ENCODE results near the gene AKAP7.
"Not testable (repeated sequence)": the region's sequence is repeated elsewhere in the genome, so short reads cannot be mapped to it uniquely, and the experiment has no call there.

The AKAP7 gene

GRCh38 chr6:131257104-131257503 lies 121.8 kb downstream of the AKAP7 start:
- FAIRE-seq: no peak

- no peak for FAIRE-seq
Observed at GRCh38 chr6:131258010-131258652, 122.9 kb downstream of the AKAP7 start.

- no peak for FAIRE-seq
Observed at GRCh38 chr6:131258816-131259476, 123.7 kb downstream of the AKAP7 start.

- FAIRE-seq: not testable (repeated sequence)
Observed at GRCh38 chr6:131260960-131261359, 125.7 kb downstream of the AKAP7 start.

GRCh38 chr6:131262060-131262459 lies 126.8 kb downstream of the AKAP7 start:
- FAIRE-seq: no peak

- FAIRE-seq: no peak
Observed at GRCh38 chr6:131265939-131266338, 130.7 kb downstream of the AKAP7 start.

GRCh38 chr6:131268303-131268702 lies 133.0 kb downstream of the AKAP7 start:
- FAIRE-seq: no peak

- FAIRE-seq: no peak
Observed at GRCh38 chr6:131269565-131270391, 134.5 kb downstream of the AKAP7 start.

GRCh38 chr6:131270534-131270933 lies 135.3 kb downstream of the AKAP7 start:
- no peak for FAIRE-seq

- FAIRE-seq: no peak
Observed at GRCh38 chr6:131275273-131275672, 140.0 kb downstream of the AKAP7 start.

GRCh38 chr6:131277591-131277990 lies 142.3 kb downstream of the AKAP7 start:
- no peak for FAIRE-seq

GRCh38 chr6:131281471-131282270 lies 146.4 kb downstream of the AKAP7 start:
- no peak for FAIRE-seq

- no peak for FAIRE-seq
Observed at GRCh38 chr6:131282365-131282764, 147.1 kb downstream of the AKAP7 start.

GRCh38 chr6:131283466-131284175 lies 148.4 kb downstream of the AKAP7 start:
- no peak for FAIRE-seq

- FAIRE-seq: peak; percentile 63
Observed at GRCh38 chr6:131285548-131285947, 150.3 kb downstream of the AKAP7 start.

GRCh38 chr6:131286469-131287040 lies 151.3 kb downstream of the AKAP7 start:
- FAIRE-seq: no peak

- no peak for FAIRE-seq
Observed at GRCh38 chr6:131288214-131288613, 152.9 kb downstream of the AKAP7 start.

GRCh38 chr6:131290955-131291354 lies 155.7 kb downstream of the AKAP7 start:
- FAIRE-seq: no peak

GRCh38 chr6:131292145-131292938 lies 157.1 kb downstream of the AKAP7 start:
- no peak for FAIRE-seq

- FAIRE-seq: no peak
Observed at GRCh38 chr6:131293472-131293911, 158.2 kb downstream of the AKAP7 start.

GRCh38 chr6:131295081-131295480 lies 159.8 kb downstream of the AKAP7 start:
- no peak for FAIRE-seq

Measured in endometrium (tissue), 2 donors.